ENCODE data around the gene CCDC126.

DNA sequence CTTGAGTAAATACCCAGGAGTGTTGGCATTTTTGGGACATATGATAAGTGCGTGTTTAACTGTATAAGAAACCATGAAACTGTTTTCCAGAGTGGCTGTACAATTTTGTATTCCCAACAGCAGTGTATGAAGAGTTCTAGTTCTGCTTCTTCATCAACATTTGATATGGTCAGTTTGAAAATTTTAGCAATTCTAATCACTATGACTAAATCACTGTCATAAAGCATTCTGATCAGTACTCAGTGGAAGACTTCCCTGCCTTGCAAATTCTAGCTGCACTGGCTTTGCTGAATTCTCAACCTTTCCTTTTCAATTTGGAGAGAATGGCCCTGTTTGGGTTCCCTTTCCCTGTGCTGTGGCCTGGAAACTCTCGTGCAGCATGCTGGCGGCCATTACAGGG is 64.2 kb downstream of the CCDC126 start:
- TF ChIP-seq PHB (CRISPR knock-in tag; IDR thresholded peaks at IDR 0.05) (no peak), EGR1 (conservative IDR thresholded peaks at IDR 0.05) (no peak), SREBF2 (CRISPR knock-in tag; IDR thresholded peaks at IDR 0.05) (no peak), ZKSCAN8 (CRISPR knock-in tag; IDR thresholded peaks at IDR 0.05) (no peak), CSDE1 (IDR thresholded peaks at IDR 0.05) (no peak), KDM2B (CRISPR knock-in tag; IDR thresholded peaks at IDR 0.05) (no peak)
